ENCODE data around the gene UQCRQ. TPM values are rescaled to one million over a fixed set of nuclear protein-coding genes. Genes with fewer than 3 reads are reported as not detected.

The UQCRQ gene
- total and polyA plus RNA-seq, 9 of the 15 experiments (the other 6 are each of a cell fraction or from before 2014, with no cell fraction given): 235 to 2,421 (median 883) TPM

DNA sequence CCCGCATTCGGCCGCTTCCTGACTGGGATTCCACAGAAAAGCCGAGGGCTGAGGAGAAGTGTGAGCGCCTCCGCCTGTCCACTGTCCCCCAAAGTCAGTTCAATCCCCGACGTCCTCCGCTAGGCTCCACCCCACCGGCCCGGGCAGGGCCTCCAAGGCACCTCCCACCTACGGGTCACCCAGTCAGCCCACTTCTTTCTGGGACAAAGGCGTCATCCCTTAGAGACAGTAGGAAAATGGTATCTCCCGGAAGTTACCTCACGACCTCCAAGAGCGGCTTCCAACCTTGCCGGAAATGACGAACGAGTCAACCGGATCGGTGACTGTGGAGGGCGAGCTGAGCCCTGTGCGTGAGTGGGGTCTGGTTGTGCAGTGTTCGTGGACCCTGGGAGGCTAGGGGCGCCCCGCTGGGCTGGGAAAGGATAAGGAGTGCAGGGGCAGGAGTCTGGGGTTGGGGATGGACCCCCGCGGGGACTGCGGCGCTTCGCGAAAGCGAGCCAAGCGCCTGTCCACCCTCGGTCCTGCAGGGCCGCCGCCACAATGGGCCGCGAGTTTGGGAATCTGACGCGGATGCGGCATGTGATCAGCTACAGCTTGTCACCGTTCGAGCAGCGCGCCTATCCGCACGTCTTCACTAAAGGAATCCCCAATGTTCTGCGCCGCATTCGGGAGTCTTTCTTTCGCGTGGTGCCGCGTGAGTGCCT, at the start of gene UQCRQ, which contains the start of gene GDF9 (continued):
- TF ChIP-seq TGIF2 (CRISPR knock-in tag; IDR thresholded peaks at IDR 0.05) (no peak), POLR2H (tag; IDR thresholded peaks at IDR 0.05; ENCODE audit: low read depth) (peak; percentile 84), CBX5 (IDR thresholded peaks at IDR 0.05; ENCODE audit: borderline replicate concordance, low read depth) (no peak), ARID1B (IDR thresholded peaks at IDR 0.05) (peak; percentile 47; the same call in 1 of the 2 replicates), BHLHE40 (IDR thresholded peaks at IDR 0.05; ENCODE audit: low read length) (peak; percentile 95), DMBX1 (CRISPR knock-in tag; IDR thresholded peaks at IDR 0.05; ENCODE audit: borderline replicate concordance) (no peak), CBFA2T3 (IDR thresholded peaks at IDR 0.05) (no peak), NCOA2 (IDR thresholded peaks at IDR 0.05; ENCODE audit: partially characterized antibody in 2 of 2) (no peak), ATF1 (CRISPR knock-in tag; IDR thresholded peaks at IDR 0.05) (peak; percentile 49), ATF1 (tag; IDR thresholded peaks at IDR 0.05) (peak; percentile 97), ZNF644 (tag; IDR thresholded peaks at IDR 0.05; ENCODE audit: low read depth) (no peak; the same call in 1 of the 2 replicates), POLR2AphosphoS5 (IDR thresholded peaks at IDR 0.05; ENCODE audit: control insufficient read depth, insufficient read depth, low read depth, low read length) (peak; percentile 98), ZNF124 (CRISPR knock-in tag; IDR thresholded peaks at IDR 0.05) (no peak), MYBL2 (IDR thresholded peaks at IDR 0.05; ENCODE audit: low read depth) (no peak), MYBL2 (CRISPR knock-in tag; IDR thresholded peaks at IDR 0.05; ENCODE audit: borderline replicate concordance) (no peak), STAG1 (CRISPR knock-in tag; IDR thresholded peaks at IDR 0.05; ENCODE audit: borderline replicate concordance) (peak; percentile 34; the same call in 1 of the 2 replicates), CHCHD3 (CRISPR knock-in tag; IDR thresholded peaks at IDR 0.05) (no peak), RBM22 (IDR thresholded peaks at IDR 0.05; ENCODE audit: low read depth, low read length, poor library complexity, severe bottlenecking) (no peak), ZNF224 (CRISPR knock-in tag; IDR thresholded peaks at IDR 0.05) (no peak)
- TF ChIP-seq, protein P1, sequence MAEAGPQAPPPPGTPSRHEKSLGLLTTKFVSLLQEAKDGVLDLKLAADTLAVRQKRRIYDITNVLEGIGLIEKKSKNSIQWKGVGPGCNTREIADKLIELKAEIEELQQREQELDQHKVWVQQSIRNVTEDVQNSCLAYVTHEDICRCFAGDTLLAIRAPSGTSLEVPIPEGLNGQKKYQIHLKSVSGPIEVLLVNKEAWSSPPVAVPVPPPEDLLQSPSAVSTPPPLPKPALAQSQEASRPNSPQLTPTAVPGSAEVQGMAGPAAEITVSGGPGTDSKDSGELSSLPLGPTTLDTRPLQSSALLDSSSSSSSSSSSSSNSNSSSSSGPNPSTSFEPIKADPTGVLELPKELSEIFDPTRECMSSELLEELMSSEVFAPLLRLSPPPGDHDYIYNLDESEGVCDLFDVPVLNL (CRISPR knock-in tag; IDR thresholded peaks at IDR 0.05; ENCODE audit: low read depth): no peak
- TF ChIP-seq, protein P2, sequence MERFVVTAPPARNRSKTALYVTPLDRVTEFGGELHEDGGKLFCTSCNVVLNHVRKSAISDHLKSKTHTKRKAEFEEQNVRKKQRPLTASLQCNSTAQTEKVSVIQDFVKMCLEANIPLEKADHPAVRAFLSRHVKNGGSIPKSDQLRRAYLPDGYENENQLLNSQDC (CRISPR knock-in tag; IDR thresholded peaks at IDR 0.05): no peak
- TF ChIP-seq, protein P3, sequence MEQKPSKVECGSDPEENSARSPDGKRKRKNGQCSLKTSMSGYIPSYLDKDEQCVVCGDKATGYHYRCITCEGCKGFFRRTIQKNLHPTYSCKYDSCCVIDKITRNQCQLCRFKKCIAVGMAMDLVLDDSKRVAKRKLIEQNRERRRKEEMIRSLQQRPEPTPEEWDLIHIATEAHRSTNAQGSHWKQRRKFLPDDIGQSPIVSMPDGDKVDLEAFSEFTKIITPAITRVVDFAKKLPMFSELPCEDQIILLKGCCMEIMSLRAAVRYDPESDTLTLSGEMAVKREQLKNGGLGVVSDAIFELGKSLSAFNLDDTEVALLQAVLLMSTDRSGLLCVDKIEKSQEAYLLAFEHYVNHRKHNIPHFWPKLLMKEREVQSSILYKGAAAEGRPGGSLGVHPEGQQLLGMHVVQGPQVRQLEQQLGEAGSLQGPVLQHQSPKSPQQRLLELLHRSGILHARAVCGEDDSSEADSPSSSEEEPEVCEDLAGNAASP (IDR thresholded peaks at IDR 0.05): no peak
- TF ChIP-seq, protein P4, sequence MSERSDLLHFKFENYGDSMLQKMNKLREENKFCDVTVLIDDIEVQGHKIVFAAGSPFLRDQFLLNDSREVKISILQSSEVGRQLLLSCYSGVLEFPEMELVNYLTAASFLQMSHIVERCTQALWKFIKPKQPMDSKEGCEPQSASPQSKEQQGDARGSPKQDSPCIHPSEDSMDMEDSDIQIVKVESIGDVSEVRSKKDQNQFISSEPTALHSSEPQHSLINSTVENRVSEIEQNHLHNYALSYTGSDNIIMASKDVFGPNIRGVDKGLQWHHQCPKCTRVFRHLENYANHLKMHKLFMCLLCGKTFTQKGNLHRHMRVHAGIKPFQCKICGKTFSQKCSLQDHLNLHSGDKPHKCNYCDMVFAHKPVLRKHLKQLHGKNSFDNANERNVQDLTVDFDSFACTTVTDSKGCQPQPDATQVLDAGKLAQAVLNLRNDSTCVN (CRISPR knock-in tag; IDR thresholded peaks at IDR 0.05): no peak
